HL-60 (cell line): ENCODE results near the gene GAB4.
A peak's percentile ranks its signal among the peaks of the same experiment; 100 is the strongest.
"Not testable (repeated sequence)": the region's sequence is repeated elsewhere in the genome, so short reads cannot be mapped to it uniquely, and the experiment has no call there.

Experiments
- DNase-seq, 2 experiments: peaks; one replicate each; pipeline ENCODE4 v3.0.0-alpha.2; 2010 to 2020; ENCODE audit warnings: low read depth in 1 of 2, low spot score in 1 of 2
- H3K27ac ChIP-seq: fragments of 250-450 bp; sonication (Bioruptor Pico); replicated peaks from 2 replicates; pipeline ENCODE4 v1.5.1; 2020; ENCODE audit warnings: mild to moderate bottlenecking, moderate library complexity
- H3K27me3 ChIP-seq: fragments of 250-450 bp; sonication (Bioruptor Pico); 2 replicates; pipeline ENCODE4 v1.5.1; 2021; ENCODE audit warnings: mild to moderate bottlenecking, moderate library complexity; ENCODE audit not compliant: insufficient read depth, poor library complexity, severe bottlenecking
- H3K4me3 ChIP-seq: replicated peaks from 2 replicates; pipeline ENCODE4 v1.5.1; 2011; ENCODE audit warnings: mild to moderate bottlenecking, control low read depth, low read length; ENCODE audit not compliant: insufficient read depth
- GABPA ChIP-seq: IDR thresholded peaks from 2 replicates; pipeline ENCODE4 v1.6.1; 2012; ENCODE audit warnings: low read depth
- POLR2AphosphoS5 ChIP-seq: IDR thresholded peaks from 2 replicates; pipeline ENCODE4 v1.6.1; 2012; ENCODE audit warnings: low read depth
- REST ChIP-seq: IDR thresholded peaks from 2 replicates; pipeline ENCODE4 v1.6.1; 2012; ENCODE audit warnings: low read depth; ENCODE audit not compliant: insufficient replicate concordance
- SPI1 ChIP-seq: IDR thresholded peaks from 2 replicates; pipeline ENCODE4 v1.6.1; 2012; ENCODE audit warnings: low read depth, mild to moderate bottlenecking, borderline replicate concordance
- TF ChIP-seq, protein P1 (sequence below): IDR thresholded peaks from one replicate; pipeline ENCODE4 v1.5.1; 2011; ENCODE audit warnings: low read length, control low read depth, inconsistent platforms; ENCODE audit not compliant: insufficient read depth

GAB4 gene

GRCh38 chr22:17047656-17048055 lies 39.6 kb upstream of the GAB4 start:
- Histone ChIP-seq H3K27ac (peak overlapping the region; percentile 24; the same call in 1 of the 2 replicates), H3K4me3 (no peak overlapping the region), H3K27me3 (no peaks in the 10 kb centered on the region)
- TF ChIP-seq, protein P1, sequence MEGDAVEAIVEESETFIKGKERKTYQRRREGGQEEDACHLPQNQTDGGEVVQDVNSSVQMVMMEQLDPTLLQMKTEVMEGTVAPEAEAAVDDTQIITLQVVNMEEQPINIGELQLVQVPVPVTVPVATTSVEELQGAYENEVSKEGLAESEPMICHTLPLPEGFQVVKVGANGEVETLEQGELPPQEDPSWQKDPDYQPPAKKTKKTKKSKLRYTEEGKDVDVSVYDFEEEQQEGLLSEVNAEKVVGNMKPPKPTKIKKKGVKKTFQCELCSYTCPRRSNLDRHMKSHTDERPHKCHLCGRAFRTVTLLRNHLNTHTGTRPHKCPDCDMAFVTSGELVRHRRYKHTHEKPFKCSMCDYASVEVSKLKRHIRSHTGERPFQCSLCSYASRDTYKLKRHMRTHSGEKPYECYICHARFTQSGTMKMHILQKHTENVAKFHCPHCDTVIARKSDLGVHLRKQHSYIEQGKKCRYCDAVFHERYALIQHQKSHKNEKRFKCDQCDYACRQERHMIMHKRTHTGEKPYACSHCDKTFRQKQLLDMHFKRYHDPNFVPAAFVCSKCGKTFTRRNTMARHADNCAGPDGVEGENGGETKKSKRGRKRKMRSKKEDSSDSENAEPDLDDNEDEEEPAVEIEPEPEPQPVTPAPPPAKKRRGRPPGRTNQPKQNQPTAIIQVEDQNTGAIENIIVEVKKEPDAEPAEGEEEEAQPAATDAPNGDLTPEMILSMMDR = no peak
- TF ChIP-seq POLR2AphosphoS5 = no peak
- no peak for TF ChIP-seq SPI1
- no peak for TF ChIP-seq REST
- TF ChIP-seq GABPA = no peak
- peak; percentile 60 to 68 for DNase-seq

DNA sequence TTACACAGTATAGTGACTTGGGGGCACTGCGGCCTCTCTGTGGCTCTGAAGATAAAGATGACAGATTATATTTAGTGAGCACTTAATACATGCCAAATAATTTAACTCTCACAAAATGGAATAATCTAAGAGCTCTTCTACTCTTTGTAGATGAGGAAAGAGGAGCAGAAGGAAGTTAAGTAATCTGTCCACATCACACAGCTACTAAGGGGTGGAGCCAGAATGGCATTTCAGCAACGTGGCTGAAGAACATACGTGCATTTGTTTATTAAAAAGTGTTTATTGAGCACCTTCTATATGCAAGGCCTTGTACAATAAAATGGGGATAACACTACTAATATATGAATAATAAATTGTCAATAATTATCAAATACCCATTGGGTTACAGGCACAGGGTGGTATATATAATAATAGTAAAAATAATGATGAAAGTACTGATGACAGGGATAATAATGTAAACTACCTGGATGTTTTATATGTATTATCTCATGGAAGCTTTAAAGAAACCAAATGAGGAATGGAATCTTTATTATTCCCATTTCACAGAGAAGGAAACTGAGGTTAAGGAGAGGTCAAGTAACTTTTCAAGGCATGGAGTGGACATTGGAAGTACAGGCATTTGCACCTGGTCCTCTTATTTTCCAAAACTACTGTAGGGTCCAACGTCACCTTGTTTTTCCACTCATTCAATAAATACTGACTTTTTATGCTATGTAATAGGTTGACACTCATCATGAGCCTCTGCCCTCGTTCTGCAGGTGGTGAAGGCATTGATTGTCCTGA lies 38.7 kb upstream of the GAB4 start:
- Histone ChIP-seq H3K4me3 (no peak overlapping the region), H3K27me3 (no peaks in the 10 kb centered on the region), H3K27ac (peak overlapping the region; percentile 24; the same call in 1 of the 2 replicates)
- TF ChIP-seq, protein P1 = no peak
- TF ChIP-seq REST (no peak), POLR2AphosphoS5 (no peak)
- peak; percentile 23 to 64 for DNase-seq

DNA sequence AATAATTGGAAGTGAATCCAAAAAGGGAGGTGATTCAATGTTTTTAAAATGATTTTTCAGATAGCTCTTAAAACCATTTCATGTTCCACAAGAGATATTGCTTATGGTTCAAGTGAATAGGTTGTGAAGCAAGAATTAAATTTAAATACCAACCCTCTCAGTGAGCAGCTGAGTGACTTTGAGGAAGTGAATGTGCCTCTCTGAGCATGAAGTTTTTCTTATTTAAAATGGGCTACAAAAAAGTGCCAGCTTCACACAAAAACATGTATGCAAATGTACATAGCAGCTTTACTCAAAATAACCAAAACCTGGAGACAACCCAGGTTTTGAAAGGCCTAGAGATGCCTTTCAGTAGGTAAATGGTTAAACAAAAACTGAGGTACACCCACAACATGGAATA lies 35.5 kb upstream of the GAB4 start:
- DNase-seq = no peak
- TF ChIP-seq REST (no peak), GABPA (no peak), POLR2AphosphoS5 (no peak), SPI1 (no peak)
- TF ChIP-seq, protein P1 = no peak
- no peaks in the 10 kb centered on the region for H3K27me3 ChIP-seq
- H3K27ac ChIP-seq = no peak overlapping the region
- H3K4me3 ChIP-seq = no peak overlapping the region

DNA sequence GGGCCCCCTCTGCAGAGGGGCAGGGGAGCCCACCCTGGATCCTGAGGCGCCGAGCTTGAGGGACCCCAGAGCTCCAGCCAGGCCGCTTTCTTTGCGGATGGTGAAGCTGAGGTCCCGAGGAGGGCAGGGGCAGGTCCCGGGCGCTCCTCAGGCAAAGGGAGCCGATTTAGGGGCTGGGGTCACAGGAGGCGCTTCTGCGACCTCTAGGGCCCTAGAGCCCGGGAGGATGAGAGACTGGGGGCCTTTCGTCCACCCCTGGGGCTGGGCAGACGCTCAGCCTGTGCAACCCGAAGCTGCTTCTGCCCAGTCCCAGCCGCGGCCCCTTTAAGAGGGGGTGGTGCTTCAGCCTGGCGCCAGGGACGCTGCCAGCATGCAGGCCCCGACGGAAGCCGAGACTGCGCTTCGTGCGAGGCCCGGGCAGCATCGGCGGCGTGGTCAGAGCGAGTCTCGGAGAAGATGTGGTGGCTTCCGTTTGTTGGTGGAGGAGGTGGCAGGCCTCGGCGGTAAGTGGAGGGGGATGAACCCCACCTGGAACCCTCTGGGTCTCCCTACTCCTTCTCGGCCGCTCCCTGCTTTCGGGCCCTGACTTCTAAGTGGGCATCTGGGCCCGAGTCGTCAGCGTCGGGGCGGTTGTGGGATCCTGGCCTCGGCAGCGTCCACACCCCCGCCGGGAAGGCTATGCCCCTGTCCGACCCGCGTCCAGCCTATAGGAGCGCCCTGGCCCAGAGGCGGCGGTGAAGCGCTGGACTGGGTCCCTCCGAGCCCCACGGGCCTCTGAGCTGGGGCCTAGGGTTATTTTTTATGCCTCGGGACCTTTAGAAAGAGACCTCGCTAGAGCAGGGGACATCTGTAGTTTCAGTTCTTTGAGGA lies 29.1 kb upstream of the GAB4 start:
- not testable (repeated sequence) for H3K27ac ChIP-seq, H3K27me3 ChIP-seq, H3K4me3 ChIP-seq, DNase-seq

- not testable (repeated sequence) for H3K4me3 ChIP-seq, H3K27me3 ChIP-seq, H3K27ac ChIP-seq, DNase-seq
Measured at GRCh38 chr22:17035976-17036841, 28.2 kb upstream of the GAB4 start.
